Sigmoid colon (tissue), 7 donors: ENCODE data around the gene MGMT. TPM values are rescaled to one million over a fixed set of nuclear protein-coding genes. Genes with fewer than 3 reads are reported as not detected.

ENCODE experiments used
- DNase-seq: peaks from one replicate; pipeline ENCODE4 v3.0.0-alpha.2; 2019
- H3K27ac ChIP-seq, 4 donors: fragments of 200-600 bp; sonication (generic); one replicate each; pipeline ENCODE4 v1.5.1; 2016 to 2019; ENCODE audit warnings: mild to moderate bottlenecking in 1 of 4
- H3K27me3 ChIP-seq, 3 donors: fragments of 200-600 bp; sonication (generic); one replicate each; pipeline ENCODE4 v1.5.1; 2019; ENCODE audit warnings: mild to moderate bottlenecking in 1 of 3
- H3K36me3 ChIP-seq, 4 donors: fragments of 200-600 bp; sonication (generic); one replicate each; pipeline ENCODE4 v1.5.1; 2016 to 2019
- H3K4me1 ChIP-seq, 4 donors: fragments of 200-600 bp; sonication (generic); one replicate each; pipeline ENCODE4 v1.5.1; 2017 to 2019
- H3K4me3 ChIP-seq, 4 donors: fragments of 200-600 bp; sonication (generic); one replicate each; pipeline ENCODE4 v1.5.1; 2017 to 2019; ENCODE audit warnings: mild to moderate bottlenecking in 2 of 4, moderate library complexity in 1 of 4
- H3K9me3 ChIP-seq, 4 donors: fragments of 200-600 bp in 3 of 4; sonication (generic) in 3 of 4; one replicate each; pipeline versions ENCODE4 v1.5.1 to v1.6.1; 2013 to 2019
- EP300 ChIP-seq, 4 donors: sonication (generic); formaldehyde crosslinking; IDR thresholded peaks; one replicate each; pipeline ENCODE4 v1.6.1; 2017; ENCODE audit warnings: antibody characterized with exemption in 4 of 4
- POLR2A ChIP-seq, 2 donors: fragments of 450-650 bp; IDR thresholded peaks; one replicate each; pipeline ENCODE4 v1.6.1; 2016; ENCODE audit warnings: antibody characterized with exemption in 2 of 2, mild to moderate bottlenecking in 2 of 2, moderate library complexity in 2 of 2
- POLR2AphosphoS5 ChIP-seq, 4 donors: sonication (generic); formaldehyde crosslinking; IDR thresholded peaks; one replicate each; pipeline ENCODE4 v1.6.1; 2017; ENCODE audit warnings: antibody characterized with exemption in 4 of 4
- WGBS, 2 donors: extraction: QIAGEN DNeasy Blood & Tissue Kit; methylation state at CpG; one replicate each; pipeline ENCODE4 v1.1.7; 2013; 5-methylcytosine and 5-hydroxymethylcytosine counted together
- intact Hi-C: fragments of 100-400 bp; cut with DNase I; formaldehyde crosslinking; loops from one replicate; pipeline ENCODE4 v1.15.1; 2023
- polyA plus RNA-seq, 3 donors: library from polyadenylated mRNA; stranded (reverse); fragments of 200-250 nt; gene quantifications; one replicate each; pipeline ENCODE4 v1.2.3, GENCODE V29; 2013
- total RNA-seq, 4 donors: library from RNA; depleted of rRNA; stranded (reverse); fragments of >200 nt; gene quantifications; one replicate each; pipeline ENCODE4 v1.1.0, GENCODE V29; 2016
- TF ChIP-seq, protein P1 (sequence below), 4 experiments: fragments of 450-650 bp in 3 of 4; fragments of 200-600 bp in 1 of 4; IDR thresholded peaks; one replicate each; pipeline ENCODE4 v1.5.1; 2016 to 2019; ENCODE audit warnings: antibody characterized with exemption in 4 of 4, mild to moderate bottlenecking in 3 of 4, moderate library complexity in 2 of 4
- donor health status: healthy with polysubstance abuse.
- donor health status: Bipolar disorder and iron deficiency.
- donor health status: healthy.

The MGMT gene
- total and polyA plus RNA-seq, 7 donors: 7.2 to 40.3 (median 24.3) TPM

DNA sequence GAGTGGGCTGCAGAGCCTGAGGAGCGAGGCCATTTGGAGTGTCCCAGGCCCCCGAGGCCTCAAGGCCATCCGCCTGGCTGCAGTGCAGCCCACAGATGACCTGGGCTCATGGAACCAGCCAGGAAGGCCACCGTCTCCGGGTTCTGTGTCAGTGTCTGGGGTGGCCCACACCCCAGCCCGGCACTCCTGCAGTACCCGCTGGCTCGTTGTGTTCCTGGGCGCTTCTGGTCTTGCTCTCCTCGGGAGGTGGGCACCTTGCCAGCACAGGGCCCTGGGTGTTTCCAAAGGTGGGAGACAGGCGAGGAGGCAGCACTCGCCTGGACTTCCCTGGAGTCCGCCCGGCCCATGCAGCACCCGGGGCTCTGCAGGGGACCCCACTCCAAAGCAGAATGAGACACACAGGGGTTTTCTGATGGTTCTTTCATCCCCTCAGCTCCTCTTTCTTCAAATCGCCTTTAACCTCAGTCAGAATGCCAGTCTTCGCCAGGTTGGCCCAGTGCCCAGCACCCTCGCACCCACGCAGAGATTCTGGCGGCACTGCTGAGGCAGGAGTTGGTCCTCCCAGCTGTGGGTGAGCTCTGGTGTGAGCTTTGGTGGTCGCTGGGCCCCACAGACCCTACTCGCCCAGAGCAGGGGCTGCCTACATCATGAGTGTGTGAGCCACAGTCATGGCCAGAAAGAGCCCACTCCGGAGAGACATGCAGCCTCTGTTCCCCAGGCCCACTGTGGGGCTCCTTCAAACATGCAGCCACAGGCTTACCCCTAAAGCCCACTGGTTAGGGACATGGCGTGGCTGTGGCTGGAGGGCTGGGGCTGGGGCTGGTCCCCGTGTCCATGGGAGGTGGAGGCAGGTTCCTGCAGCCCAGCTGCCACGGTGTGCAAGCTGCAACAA is 341.3 kb downstream of the MGMT start:
- Histone ChIP-seq H3K27ac (no peak overlapping the region), H3K27me3 (peaks cover 0 to 17% (median 0%) of the 10 kb centered on the region in 3 donors), H3K9me3 (peaks cover 0 to 19% (median 2%) of the 10 kb centered on the region in 4 donors), H3K4me3 (no peak overlapping the region), H3K4me1 (no peaks in the 10 kb centered on the region), H3K36me3 (no peaks in the 10 kb centered on the region)
- 84 to 88% methylated on average over 26 of the region's 26 CpGs for WGBS, 2 donors
- intact Hi-C loops: no loop called here
- DNase-seq: no peak
- no peak for TF ChIP-seq POLR2AphosphoS5 (IDR thresholded peaks at IDR 0.05)
- TF ChIP-seq, protein P1, sequence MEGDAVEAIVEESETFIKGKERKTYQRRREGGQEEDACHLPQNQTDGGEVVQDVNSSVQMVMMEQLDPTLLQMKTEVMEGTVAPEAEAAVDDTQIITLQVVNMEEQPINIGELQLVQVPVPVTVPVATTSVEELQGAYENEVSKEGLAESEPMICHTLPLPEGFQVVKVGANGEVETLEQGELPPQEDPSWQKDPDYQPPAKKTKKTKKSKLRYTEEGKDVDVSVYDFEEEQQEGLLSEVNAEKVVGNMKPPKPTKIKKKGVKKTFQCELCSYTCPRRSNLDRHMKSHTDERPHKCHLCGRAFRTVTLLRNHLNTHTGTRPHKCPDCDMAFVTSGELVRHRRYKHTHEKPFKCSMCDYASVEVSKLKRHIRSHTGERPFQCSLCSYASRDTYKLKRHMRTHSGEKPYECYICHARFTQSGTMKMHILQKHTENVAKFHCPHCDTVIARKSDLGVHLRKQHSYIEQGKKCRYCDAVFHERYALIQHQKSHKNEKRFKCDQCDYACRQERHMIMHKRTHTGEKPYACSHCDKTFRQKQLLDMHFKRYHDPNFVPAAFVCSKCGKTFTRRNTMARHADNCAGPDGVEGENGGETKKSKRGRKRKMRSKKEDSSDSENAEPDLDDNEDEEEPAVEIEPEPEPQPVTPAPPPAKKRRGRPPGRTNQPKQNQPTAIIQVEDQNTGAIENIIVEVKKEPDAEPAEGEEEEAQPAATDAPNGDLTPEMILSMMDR (IDR thresholded peaks at IDR 0.05): no peak
- TF ChIP-seq POLR2A (IDR thresholded peaks at IDR 0.05): no peak
- no peak for TF ChIP-seq EP300 (IDR thresholded peaks at IDR 0.05)

DNA sequence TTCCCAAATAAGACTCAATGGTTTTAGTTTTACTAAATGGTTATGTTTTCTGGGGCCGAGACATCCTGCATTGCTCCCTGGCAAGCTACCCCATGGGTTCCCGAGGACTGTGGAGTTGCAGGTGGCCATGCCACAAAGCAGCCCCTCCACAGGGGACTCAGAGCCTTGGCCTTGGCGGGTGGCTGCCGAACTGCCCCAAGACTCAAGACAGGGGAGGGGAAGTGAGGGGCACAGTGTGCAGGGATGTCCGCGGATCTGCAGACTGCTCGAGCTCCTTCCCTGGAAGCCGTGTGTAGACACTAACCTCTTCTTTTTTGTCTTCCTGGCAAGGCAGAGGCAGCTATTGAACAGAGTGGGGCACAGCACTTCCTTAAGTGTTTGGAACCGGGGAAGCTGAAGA is 342.4 kb downstream of the MGMT start:
- no peak for DNase-seq
- Histone ChIP-seq H3K9me3 (peaks cover 0 to 18% (median 0%) of the 10 kb centered on the region in 4 donors), H3K27me3 (peaks cover 0 to 28% (median 0%) of the 10 kb centered on the region in 3 donors), H3K4me3 (no peak overlapping the region), H3K4me1 (no peaks in the 10 kb centered on the region), H3K36me3 (no peaks in the 10 kb centered on the region), H3K27ac (no peak overlapping the region)
- TF ChIP-seq POLR2A (IDR thresholded peaks at IDR 0.05) (no peak), EP300 (IDR thresholded peaks at IDR 0.05) (no peak), POLR2AphosphoS5 (IDR thresholded peaks at IDR 0.05) (no peak)
- TF ChIP-seq, protein P1 (IDR thresholded peaks at IDR 0.05): no peak
- intact Hi-C loops: no loop called here
- 87% methylated on average over 9 of the region's 9 CpGs for WGBS, 2 donors

DNA sequence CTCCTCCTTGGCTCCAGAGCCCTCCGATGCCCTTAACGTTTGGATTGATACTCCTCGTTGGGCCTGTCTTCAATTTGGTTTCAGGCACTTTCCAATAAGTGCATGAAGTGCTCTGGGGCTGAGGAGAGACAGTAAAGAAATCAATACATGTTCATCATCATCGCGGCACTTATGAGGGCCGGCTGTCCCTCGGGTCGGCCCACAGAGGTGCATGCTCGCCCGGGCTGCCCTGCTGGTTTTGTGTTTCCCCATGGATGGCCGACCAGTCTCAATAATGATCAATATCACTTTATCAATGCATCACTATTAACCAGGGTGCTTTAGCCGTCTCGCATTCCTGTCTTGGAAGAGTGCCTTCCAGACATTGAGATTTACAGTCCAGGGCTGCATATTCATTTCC is 342.8 kb downstream of the MGMT start:
- intact Hi-C loops: no loop called here
- WGBS, 2 donors: 88% methylated on average over 13 of the region's 13 CpGs
- Histone ChIP-seq H3K27ac (no peak overlapping the region), H3K4me1 (no peaks in the 10 kb centered on the region), H3K36me3 (no peaks in the 10 kb centered on the region), H3K4me3 (no peak overlapping the region), H3K27me3 (peaks cover 0 to 28% (median 0%) of the 10 kb centered on the region in 3 donors), H3K9me3 (peaks cover 0 to 18% (median 0%) of the 10 kb centered on the region in 4 donors)
- DNase-seq: no peak
- TF ChIP-seq, protein P1 (IDR thresholded peaks at IDR 0.05): no peak
- no peak for TF ChIP-seq POLR2AphosphoS5 (IDR thresholded peaks at IDR 0.05)
- TF ChIP-seq EP300 (IDR thresholded peaks at IDR 0.05): no peak
- no peak for TF ChIP-seq POLR2A (IDR thresholded peaks at IDR 0.05)

DNA sequence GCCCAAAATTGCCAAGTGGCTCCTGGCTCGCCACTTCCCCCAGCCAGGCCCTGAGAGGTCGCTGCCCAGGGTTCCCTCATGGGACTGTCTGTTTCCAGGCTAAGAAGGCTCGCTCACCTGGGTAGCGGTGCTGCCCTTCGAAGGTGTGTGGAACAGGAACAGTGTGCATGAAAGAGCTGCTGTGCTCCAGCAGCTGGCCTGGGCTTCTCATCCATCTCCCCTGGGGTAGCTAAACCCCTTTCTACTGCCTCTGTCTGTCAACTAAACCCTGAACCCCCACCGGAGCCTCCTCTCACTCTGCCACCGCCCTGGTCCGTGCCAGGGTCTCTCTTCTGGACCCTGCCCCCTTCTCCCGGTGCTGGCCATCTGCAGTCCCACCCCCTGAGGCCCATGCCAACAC is 344.2 kb downstream of the MGMT start:
- 81 to 85% methylated on average over 9 of the region's 9 CpGs for WGBS, 2 donors
- intact Hi-C loops: no loop called here
- DNase-seq: no peak
- TF ChIP-seq POLR2AphosphoS5 (IDR thresholded peaks at IDR 0.05) (no peak), EP300 (IDR thresholded peaks at IDR 0.05) (no peak), POLR2A (IDR thresholded peaks at IDR 0.05) (no peak)
- TF ChIP-seq, protein P1 (IDR thresholded peaks at IDR 0.05): no peak
- H3K36me3 ChIP-seq: no peaks in the 10 kb centered on the region
- peaks cover 0 to 31% (median 0%) of the 10 kb centered on the region in 3 donors for H3K27me3 ChIP-seq
- no peak overlapping the region for H3K4me3 ChIP-seq
- peaks cover 0 to 8% (median 0%) of the 10 kb centered on the region in 4 donors for H3K9me3 ChIP-seq
- H3K4me1 ChIP-seq: no peaks in the 10 kb centered on the region
- H3K27ac ChIP-seq: no peak overlapping the region
